ENCODE measurements around the gene CWF19L2.
"Not testable (repeated sequence)": the region's sequence is repeated elsewhere in the genome, so short reads cannot be mapped to it uniquely, and the experiment has no call there.

Gene CWF19L2

GRCh38 chr11:107457558-107458271 is at the start of gene CWF19L2:
Gene CWF19L2 (minus strand): TSS chr11:107457825. CDS start chr11:107457816, 9 bp downstream.
- DNase-seq (ENCODE audit: extremely low spot score, insufficient read length, low read depth) (peak; percentile 73), FAIRE-seq (peak; percentile 96)

GRCh38 chr11:107505647-107506225 is 48.1 kb upstream of the CWF19L2 start:
- no peak for DNase-seq (ENCODE audit: extremely low spot score, insufficient read length, low read depth)
- no peak for FAIRE-seq

- DNase-seq (ENCODE audit: extremely low spot score, insufficient read length, low read depth) (no peak), FAIRE-seq (no peak)
Measured at GRCh38 chr11:107504981-107505380, 47.4 kb upstream of the CWF19L2 start.

GRCh38 chr11:107501713-107502112 is 44.1 kb upstream of the CWF19L2 start:
- FAIRE-seq (no peak), DNase-seq (ENCODE audit: extremely low spot score, insufficient read length, low read depth) (no peak)

- not testable (repeated sequence) for DNase-seq (ENCODE audit: extremely low spot score, insufficient read length, low read depth); FAIRE-seq
Measured at GRCh38 chr11:107497371-107497770, 39.7 kb upstream of the CWF19L2 start.

- FAIRE-seq = no peak
- DNase-seq (ENCODE audit: extremely low spot score, insufficient read length, low read depth) = no peak
Measured at GRCh38 chr11:107496011-107496410, 38.4 kb upstream of the CWF19L2 start.

- FAIRE-seq (no peak), DNase-seq (ENCODE audit: extremely low spot score, insufficient read length, low read depth) (no peak)
Measured at GRCh38 chr11:107494055-107494454, 36.4 kb upstream of the CWF19L2 start.

- DNase-seq (ENCODE audit: extremely low spot score, insufficient read length, low read depth) (no peak), FAIRE-seq (no peak)
Measured at GRCh38 chr11:107493117-107493516, 35.5 kb upstream of the CWF19L2 start.

GRCh38 chr11:107490836-107491235 is 33.2 kb upstream of the CWF19L2 start:
- DNase-seq (ENCODE audit: extremely low spot score, insufficient read length, low read depth) (no peak), FAIRE-seq (no peak)

- FAIRE-seq = no peak
- no peak for DNase-seq (ENCODE audit: extremely low spot score, insufficient read length, low read depth)
Measured at GRCh38 chr11:107482234-107482633, 24.6 kb upstream of the CWF19L2 start.

- FAIRE-seq (no peak), DNase-seq (ENCODE audit: extremely low spot score, insufficient read length, low read depth) (no peak)
Measured at GRCh38 chr11:107478922-107479321, 21.3 kb upstream of the CWF19L2 start.

- DNase-seq (ENCODE audit: extremely low spot score, insufficient read length, low read depth) = no peak
- no peak for FAIRE-seq
Measured at GRCh38 chr11:107477820-107478219, 20.2 kb upstream of the CWF19L2 start.

GRCh38 chr11:107473792-107474191 is 16.2 kb upstream of the CWF19L2 start:
- FAIRE-seq = no peak

GRCh38 chr11:107472966-107473365 is 15.3 kb upstream of the CWF19L2 start:
- FAIRE-seq (no peak), DNase-seq (ENCODE audit: extremely low spot score, insufficient read length, low read depth) (no peak)

More at GRCh38 chr11:107473792-107474191, 16.2 kb upstream of the CWF19L2 start:
- no peak for DNase-seq (ENCODE audit: extremely low spot score, insufficient read length, low read depth)

GRCh38 chr11:107468596-107468995 is 11.0 kb upstream of the CWF19L2 start:
- DNase-seq (ENCODE audit: extremely low spot score, insufficient read length, low read depth) (no peak), FAIRE-seq (no peak)

- no peak for FAIRE-seq
- DNase-seq (ENCODE audit: extremely low spot score, insufficient read length, low read depth) = no peak
Measured at GRCh38 chr11:107467696-107468095, 10.1 kb upstream of the CWF19L2 start.

- DNase-seq (ENCODE audit: extremely low spot score, insufficient read length, low read depth); FAIRE-seq: not testable (repeated sequence)
Measured at GRCh38 chr11:107466275-107466866, 8.7 kb upstream of the CWF19L2 start.

- no peak for DNase-seq (ENCODE audit: extremely low spot score, insufficient read length, low read depth)
- FAIRE-seq = no peak
Measured at GRCh38 chr11:107457205-107457557, 444 bp downstream of the CWF19L2 start.

- FAIRE-seq (no peak), DNase-seq (ENCODE audit: extremely low spot score, insufficient read length, low read depth) (no peak)
Measured at GRCh38 chr11:107453594-107454286, 3.9 kb downstream of the CWF19L2 start.

- DNase-seq (ENCODE audit: extremely low spot score, insufficient read length, low read depth) (no peak), FAIRE-seq (peak; percentile 26)
Measured at GRCh38 chr11:107446822-107447431, 10.7 kb downstream of the CWF19L2 start.

All from GM18507 (cell line).